Kidney epithelial cell (primary cell): ENCODE results near the gene PLXNC1. TPM values are rescaled to one million over a fixed set of nuclear protein-coding genes. Genes with fewer than 3 reads are reported as not detected.

ENCODE experiments used
- DNase-seq: peaks from one replicate; pipeline ENCODE4 v3.0.0-alpha.2; 2010; ENCODE audit warnings: low read depth
- H3K27me3 ChIP-seq: 2 replicates; pipeline ENCODE4 v1.6.0; 2011; ENCODE audit warnings: low read length; ENCODE audit not compliant: control insufficient read depth, insufficient read depth
- H3K36me3 ChIP-seq: 2 replicates; pipeline ENCODE4 v1.5.1; 2011; ENCODE audit warnings: low read length; ENCODE audit not compliant: control insufficient read depth, insufficient read depth
- H3K4me3 ChIP-seq: 2 replicates; pipeline ENCODE4 v1.5.1; 2011; ENCODE audit warnings: low read depth, mild to moderate bottlenecking, control low read depth, low read length
- CTCF ChIP-seq: IDR thresholded peaks from 2 replicates; pipeline ENCODE4 v1.5.1; 2011; ENCODE audit warnings: mild to moderate bottlenecking, moderate library complexity, low read length, control low read depth, inconsistent platforms; ENCODE audit not compliant: insufficient read depth, poor library complexity, severe bottlenecking
- total RNA-seq: library from RNA; depleted of rRNA; stranded (reverse); fragments of >200 nt; gene quantifications from 2 replicates; pipeline ENCODE4 v1.2.3, GENCODE V29; 2015

Gene PLXNC1
- total RNA-seq, 1 donor from 2014 or later, result 0.21 TPM

DNA sequence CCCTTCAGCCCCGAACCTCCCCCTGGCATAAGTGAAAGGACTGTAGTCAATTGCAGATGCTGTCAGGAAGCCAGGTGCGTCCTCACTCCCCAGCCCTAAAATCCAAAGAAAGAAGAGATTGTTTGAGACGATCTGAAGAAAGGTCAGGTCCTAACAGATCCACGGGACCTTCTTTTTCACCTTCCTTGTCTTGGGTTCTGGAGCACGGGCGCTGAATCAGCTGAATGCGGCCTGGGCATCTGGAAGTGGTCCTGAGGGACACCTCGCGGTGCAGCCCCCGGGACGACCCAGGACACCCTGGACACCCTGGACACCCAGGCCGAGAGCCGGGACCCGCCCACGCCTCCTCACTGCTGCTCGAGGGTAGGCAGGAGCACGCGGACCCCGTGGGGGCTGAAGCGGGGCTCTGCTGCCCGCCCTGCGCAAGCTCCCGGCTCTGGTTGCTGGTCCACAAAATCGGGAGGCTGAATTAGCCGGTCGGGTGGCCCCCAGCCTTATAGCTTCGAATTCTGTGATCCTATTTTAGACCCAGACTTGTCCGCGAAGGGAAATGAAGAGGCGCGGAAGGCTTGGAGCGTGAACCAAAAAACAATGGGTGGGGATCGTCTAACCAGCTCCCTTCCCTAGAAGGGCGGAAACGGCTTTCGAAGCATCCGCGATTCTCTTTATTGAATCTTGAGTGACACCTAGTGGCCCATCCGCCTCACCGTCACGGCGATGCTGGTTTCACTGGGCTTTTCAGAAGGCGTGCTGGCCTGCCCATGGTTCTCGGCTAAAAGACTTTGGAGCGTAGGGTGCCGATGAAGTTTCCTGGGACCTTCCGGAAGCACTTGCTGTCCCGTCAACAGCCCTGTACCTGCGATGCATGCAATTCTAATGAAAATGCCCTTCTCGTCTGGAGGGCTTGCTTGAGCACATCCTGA lies 46.4 kb upstream of the PLXNC1 start:
- peak; percentile 82 for TF ChIP-seq CTCF
- no peaks in the 10 kb centered on the region for H3K27me3 ChIP-seq
- DNase-seq, result no peak

GRCh38 chr12:94103986-94104385 lies 44.4 kb upstream of the PLXNC1 start:
- no peak for TF ChIP-seq CTCF
- H3K27me3 ChIP-seq, result no peaks in the 10 kb centered on the region
- DNase-seq, result no peak
- H3K36me3 ChIP-seq, result no peaks in the 10 kb centered on the region
- no peak overlapping the region for H3K4me3 ChIP-seq

More for the DNA sequence above, 46.4 kb upstream of the PLXNC1 start:
- Histone ChIP-seq H3K4me3 (peak overlapping the region; percentile 52), H3K36me3 (no peaks in the 10 kb centered on the region)

GRCh38 chr12:94107910-94108309 lies 40.5 kb upstream of the PLXNC1 start:
- Histone ChIP-seq H3K27me3 (no peaks in the 10 kb centered on the region), H3K4me3 (no peak overlapping the region), H3K36me3 (no peaks in the 10 kb centered on the region)
- TF ChIP-seq CTCF, result no peak
- DNase-seq, result no peak

- no peak overlapping the region for H3K4me3 ChIP-seq
- H3K36me3 ChIP-seq, result no peaks in the 10 kb centered on the region
- TF ChIP-seq CTCF, result no peak
- H3K27me3 ChIP-seq, result no peaks in the 10 kb centered on the region
- no peak for DNase-seq
Observed at GRCh38 chr12:94109160-94109559, 39.2 kb upstream of the PLXNC1 start.

DNA sequence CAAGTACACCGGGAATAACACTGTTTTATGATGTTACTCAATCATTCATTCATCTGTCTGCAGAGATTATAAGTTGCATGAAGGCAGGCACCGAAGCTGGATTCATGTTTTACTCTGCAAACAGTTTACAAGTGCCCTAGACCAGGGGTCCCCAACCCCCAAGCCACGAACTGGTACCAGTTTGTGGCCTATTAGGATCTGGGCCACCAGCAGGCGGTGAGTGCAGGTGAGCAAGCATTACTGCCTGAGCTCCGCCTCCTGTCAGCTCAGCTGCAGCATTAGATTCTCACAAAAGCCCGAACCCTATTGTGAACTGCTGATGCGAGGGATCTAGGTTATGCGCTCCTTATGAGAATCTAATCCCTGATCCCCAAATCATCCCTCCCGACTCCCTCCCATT lies 38.1 kb upstream of the PLXNC1 start:
- no peak for TF ChIP-seq CTCF
- no peaks in the 10 kb centered on the region for H3K36me3 ChIP-seq
- DNase-seq, result no peak
- no peak overlapping the region for H3K4me3 ChIP-seq
- no peaks in the 10 kb centered on the region for H3K27me3 ChIP-seq

DNA sequence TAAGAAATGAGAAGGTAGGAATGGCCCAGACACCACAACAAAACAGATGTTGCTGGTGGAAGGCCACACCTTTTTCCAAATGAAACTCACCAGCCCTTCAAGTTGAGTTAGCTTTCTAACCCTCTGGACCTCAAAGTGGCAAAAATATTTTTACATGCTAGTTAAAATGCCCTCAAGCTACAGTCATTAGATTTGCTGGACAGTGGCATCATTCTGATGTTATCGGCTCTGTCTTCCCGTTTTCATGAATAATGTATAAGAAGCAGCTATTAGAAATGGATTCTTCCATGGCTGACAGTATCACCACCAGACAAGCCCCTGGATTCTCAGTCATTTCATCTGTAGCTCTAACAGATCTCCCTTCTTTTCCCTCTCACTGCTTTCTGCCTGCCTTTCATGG lies 37.1 kb upstream of the PLXNC1 start:
- no peaks in the 10 kb centered on the region for H3K27me3 ChIP-seq
- no peak overlapping the region for H3K4me3 ChIP-seq
- no peak for DNase-seq
- no peaks in the 10 kb centered on the region for H3K36me3 ChIP-seq
- TF ChIP-seq CTCF, result no peak
